ENCODE measurements around the gene ARHGAP44. TPM values are rescaled to one million over a fixed set of nuclear protein-coding genes. Genes with fewer than 3 reads are reported as not detected.
A peak's percentile ranks its signal among the peaks of the same experiment; 100 is the strongest.

The ARHGAP44 gene
- total RNA-seq, 8 experiments from 2014 or later, result 0.76 to 19.1 (median 6.2) TPM

DNA sequence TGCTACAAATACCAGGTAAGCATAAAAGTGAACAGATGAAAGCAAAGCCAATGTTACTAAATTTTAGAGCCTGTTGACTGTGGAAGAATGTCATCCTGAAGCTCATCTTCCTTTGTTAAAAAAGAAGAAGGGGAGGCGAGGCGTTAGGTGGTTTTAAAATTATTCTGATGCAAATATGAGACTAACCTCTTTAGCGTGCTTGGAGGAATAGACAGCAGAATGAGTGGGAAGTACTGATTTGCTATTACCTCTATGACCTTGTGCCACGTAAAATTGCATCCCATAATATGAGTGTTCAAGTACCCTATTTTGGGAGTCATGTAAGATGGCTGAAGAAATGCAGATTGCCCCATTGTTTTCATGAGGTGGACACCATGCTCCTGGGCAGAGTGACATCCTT is 132.8 kb downstream of the ARHGAP44 start:
- Histone ChIP-seq H3K4me1 (replicated peaks in 1 of 2) (no peaks in the 10 kb centered on the region), H3K4me3 (no peak overlapping the region), H3K27ac (no peak overlapping the region)
- in situ Hi-C loops (cut with MboI; ENCODE audit: low pct_unique_long_range_greater_than_20kb in 2 of 9, low sequenced_read_pairs in 9 of 9, unreplicated experiment in 9 of 9), result no loop called here
- 25 to 100% (median 81%) methylated on average over 1 to 4 of the region's 4 CpGs; no CpG with 5 or more reads in 1 of the 10 experiments for WGBS, 10 experiments
- no peak for ATAC-seq (replicated peaks in 6 of 8)

GRCh38 chr17:12924614-12925013 is 135.3 kb downstream of the ARHGAP44 start:
- WGBS, 10 experiments, result 64 to 100% (median 100%) methylated on average over 1 to 2 of the region's 2 CpGs; no CpG with 5 or more reads in 3 of the 10 experiments
- in situ Hi-C loops (cut with MboI; ENCODE audit: low pct_unique_long_range_greater_than_20kb in 2 of 9, low sequenced_read_pairs in 9 of 9, unreplicated experiment in 9 of 9), result no loop called here
- no peak for ATAC-seq (replicated peaks in 6 of 8)
- Histone ChIP-seq H3K4me1 (replicated peaks in 1 of 2) (no peaks in the 10 kb centered on the region), H3K4me3 (no peak overlapping the region), H3K27ac (no peak overlapping the region)

GRCh38 chr17:12927001-12927400 is 137.7 kb downstream of the ARHGAP44 start:
- no peaks in the 10 kb centered on the region for H3K4me1 ChIP-seq (replicated peaks in 1 of 2)
- no peak for ATAC-seq (replicated peaks in 6 of 8)
- WGBS, 10 experiments, result 13 to 100% (median 40%) methylated on average over 1 of the region's 1 CpG; no CpG with 5 or more reads in 1 of the 10 experiments
- no peak overlapping the region for H3K27ac ChIP-seq
- in situ Hi-C loops (cut with MboI; ENCODE audit: low pct_unique_long_range_greater_than_20kb in 2 of 9, low sequenced_read_pairs in 9 of 9, unreplicated experiment in 9 of 9), result no loop called here
- no peak overlapping the region for H3K4me3 ChIP-seq

- ATAC-seq (replicated peaks in 6 of 8), result no peak
- H3K4me3 ChIP-seq, result no peak overlapping the region
- in situ Hi-C loops (cut with MboI; ENCODE audit: low pct_unique_long_range_greater_than_20kb in 2 of 9, low sequenced_read_pairs in 9 of 9, unreplicated experiment in 9 of 9), result no loop called here
Observed at GRCh38 chr17:12927541-12928425, 138.5 kb downstream of the ARHGAP44 start.

DNA sequence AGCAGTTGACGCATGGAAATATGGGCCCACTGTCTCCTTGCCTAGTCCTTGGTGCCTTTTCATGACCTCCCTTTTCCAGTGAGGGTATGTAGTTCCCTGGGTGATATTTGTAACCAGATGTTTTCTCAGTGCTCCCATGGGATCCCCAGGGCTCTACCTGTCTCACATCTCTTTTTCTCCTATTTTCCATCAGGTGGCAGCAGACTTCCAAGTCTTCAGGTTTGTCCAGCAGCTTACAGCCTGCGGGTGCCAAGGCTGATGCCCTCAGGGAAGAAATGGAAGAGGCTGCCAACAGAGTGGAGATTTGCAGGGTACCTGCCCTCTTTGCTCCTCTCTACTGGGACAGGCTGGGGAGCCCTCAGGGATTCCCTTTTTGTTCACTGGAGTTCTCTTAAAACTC is 139.4 kb downstream of the ARHGAP44 start:
- peak in 4 of 8 experiments; percentile 39 to 62 (median 40) for ATAC-seq (replicated peaks in 6 of 8)

More at GRCh38 chr17:12927541-12928425, 138.5 kb downstream of the ARHGAP44 start:
- H3K4me1 ChIP-seq (replicated peaks in 1 of 2), result no peaks in the 10 kb centered on the region
- WGBS, 10 experiments, result 0 to 100% (median 83%) methylated on average over 1 to 5 of the region's 5 CpGs
- H3K27ac ChIP-seq, result no peak overlapping the region

DNA sequence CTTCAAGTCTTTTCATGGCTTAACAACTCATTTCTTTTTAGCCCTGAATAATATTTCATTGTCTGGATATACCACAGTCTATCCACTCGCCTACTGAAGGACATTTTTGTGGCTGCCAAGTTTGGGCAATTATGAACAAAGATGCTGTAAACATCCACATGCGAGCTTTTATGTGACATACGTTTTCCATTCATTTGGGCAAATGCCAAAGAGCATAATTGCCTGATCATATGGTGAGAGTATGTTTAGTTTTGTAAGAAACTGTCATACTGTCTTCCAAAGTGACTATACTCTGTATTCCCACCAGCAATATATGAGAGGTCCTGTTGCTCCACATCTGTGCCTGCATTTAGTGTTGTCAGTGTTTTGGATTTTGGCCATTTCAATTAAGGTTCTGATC is 147.2 kb downstream of the ARHGAP44 start:
- no peak overlapping the region for H3K4me3 ChIP-seq
- no peaks in the 10 kb centered on the region for H3K4me1 ChIP-seq (replicated peaks in 1 of 2)
- WGBS, 10 experiments, result 0 to 100% (median 38%) methylated on average over 1 to 3 of the region's 3 CpGs; no CpG with 5 or more reads in 2 of the 10 experiments
- no peak overlapping the region for H3K27ac ChIP-seq
- ATAC-seq (replicated peaks in 6 of 8), result no peak
- in situ Hi-C loops (cut with MboI; ENCODE audit: low pct_unique_long_range_greater_than_20kb in 2 of 9, low sequenced_read_pairs in 9 of 9, unreplicated experiment in 9 of 9), result no loop called here

More for the DNA sequence above, 139.4 kb downstream of the ARHGAP44 start:
- no peaks in the 10 kb centered on the region for H3K4me1 ChIP-seq (replicated peaks in 1 of 2)
- H3K27ac ChIP-seq, result no peak overlapping the region
- H3K4me3 ChIP-seq, result no peak overlapping the region
- in situ Hi-C loops (cut with MboI; ENCODE audit: low pct_unique_long_range_greater_than_20kb in 2 of 9, low sequenced_read_pairs in 9 of 9, unreplicated experiment in 9 of 9), result no loop called here
- WGBS, 10 experiments, result 0 to 100% (median 92%) methylated on average over 1 to 2 of the region's 2 CpGs; no CpG with 5 or more reads in 4 of the 10 experiments

GRCh38 chr17:12940699-12941098 is 151.4 kb downstream of the ARHGAP44 start:
- no peak overlapping the region for H3K27ac ChIP-seq
- no peaks in the 10 kb centered on the region for H3K4me1 ChIP-seq (replicated peaks in 1 of 2)
- no peak overlapping the region for H3K4me3 ChIP-seq
- 17 to 100% (median 78%) methylated on average over 1 to 2 of the region's 2 CpGs; no CpG with 5 or more reads in 2 of the 10 experiments for WGBS, 10 experiments
- no peak for ATAC-seq (replicated peaks in 6 of 8)
- in situ Hi-C loops (cut with MboI; ENCODE audit: low pct_unique_long_range_greater_than_20kb in 2 of 9, low sequenced_read_pairs in 9 of 9, unreplicated experiment in 9 of 9), result no loop called here

DNA sequence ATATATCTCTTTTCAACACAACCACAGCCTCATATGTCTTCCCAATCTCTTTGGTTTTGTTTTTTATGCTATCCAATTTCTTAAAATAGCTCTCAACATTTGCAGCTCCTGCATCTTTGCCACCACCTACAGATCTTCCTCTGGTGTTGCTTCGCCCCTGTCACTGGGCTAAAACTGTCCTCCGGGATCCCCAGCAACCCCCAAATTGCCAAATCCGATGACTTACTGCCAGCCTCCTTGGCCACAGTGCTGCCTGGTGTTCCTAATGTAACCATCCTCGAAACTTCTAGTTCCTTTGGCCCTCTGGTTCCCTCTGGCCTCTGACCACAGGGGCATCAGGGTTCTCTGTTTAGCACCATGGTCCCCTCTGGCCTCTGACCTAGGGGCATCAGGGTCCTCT is 157.7 kb downstream of the ARHGAP44 start:
- no peak for ATAC-seq (replicated peaks in 6 of 8)

DNA sequence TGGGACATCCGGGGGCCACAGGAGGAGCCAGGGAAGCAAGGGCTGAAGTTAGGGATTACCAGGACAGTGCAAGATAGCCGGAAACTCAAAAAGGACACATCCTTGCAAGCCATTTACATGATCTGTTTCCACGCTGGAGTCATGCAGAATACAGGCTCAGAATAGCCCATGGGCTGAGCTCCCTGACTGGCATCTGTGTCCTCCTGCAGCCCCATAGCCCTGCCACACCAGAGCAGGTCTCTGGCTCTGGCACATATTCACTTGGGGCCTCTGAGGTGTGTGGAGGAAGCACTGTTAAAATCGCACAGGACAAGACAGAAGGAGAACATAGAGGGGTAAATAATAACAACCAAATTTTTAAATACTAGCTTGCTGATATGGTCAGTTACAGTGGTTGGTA is 162.7 kb downstream of the ARHGAP44 start:
- in situ Hi-C loops (cut with MboI; ENCODE audit: low pct_unique_long_range_greater_than_20kb in 2 of 9, low sequenced_read_pairs in 9 of 9, unreplicated experiment in 9 of 9), result no loop called here
- Histone ChIP-seq H3K4me1 (replicated peaks in 1 of 2) (no peaks in the 10 kb centered on the region), H3K4me3 (no peak overlapping the region), H3K27ac (no peak overlapping the region)
- WGBS, 10 experiments, result 18 to 100% (median 100%) methylated on average over 1 to 3 of the region's 4 CpGs; no CpG with 5 or more reads in 4 of the 10 experiments
- no peak for ATAC-seq (replicated peaks in 6 of 8)

More for the DNA sequence above, 157.7 kb downstream of the ARHGAP44 start:
- WGBS, 10 experiments, result 33 to 100% (median 97%) methylated on average over 1 to 4 of the region's 4 CpGs; no CpG with 5 or more reads in 2 of the 10 experiments
- Histone ChIP-seq H3K27ac (no peak overlapping the region), H3K4me1 (replicated peaks in 1 of 2) (no peaks in the 10 kb centered on the region), H3K4me3 (no peak overlapping the region)
- in situ Hi-C loops (cut with MboI; ENCODE audit: low pct_unique_long_range_greater_than_20kb in 2 of 9, low sequenced_read_pairs in 9 of 9, unreplicated experiment in 9 of 9), result no loop called here

GRCh38 chr17:12953156-12953555 is 163.9 kb downstream of the ARHGAP44 start:
- no peak overlapping the region for H3K27ac ChIP-seq
- H3K4me3 ChIP-seq, result no peak overlapping the region
- H3K4me1 ChIP-seq (replicated peaks in 1 of 2), result no peaks in the 10 kb centered on the region
- no peak for ATAC-seq (replicated peaks in 6 of 8)
- 70 to 100% (median 93%) methylated on average over 1 to 8 of the region's 13 CpGs; no CpG with 5 or more reads in 1 of the 10 experiments for WGBS, 10 experiments
- in situ Hi-C loops (cut with MboI; ENCODE audit: low pct_unique_long_range_greater_than_20kb in 2 of 9, low sequenced_read_pairs in 9 of 9, unreplicated experiment in 9 of 9), result no loop called here

DNA sequence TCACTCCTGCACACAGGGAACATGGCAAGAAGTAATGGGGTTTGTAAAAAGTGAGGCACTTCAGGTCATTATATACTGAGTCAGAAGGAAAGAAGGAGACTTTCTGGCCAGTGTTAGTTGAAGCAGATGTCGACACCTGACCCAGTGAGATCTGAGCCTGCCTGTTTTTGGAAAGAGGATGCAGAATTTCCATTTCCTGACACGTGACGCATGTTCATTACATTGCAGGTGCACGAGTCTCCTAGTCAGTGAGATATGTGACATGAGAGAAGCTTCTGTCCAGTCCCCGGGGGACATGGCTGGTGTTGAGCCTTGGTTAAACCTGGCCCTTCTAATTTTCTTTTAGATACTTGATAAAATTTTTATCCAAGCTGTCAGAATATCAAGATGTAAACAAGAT is 166.2 kb downstream of the ARHGAP44 start:
- 40 to 100% (median 83%) methylated on average over 1 to 5 of the region's 5 CpGs; no CpG with 5 or more reads in 5 of the 10 experiments for whole genome bisulfite sequencing, 10 experiments
- Histone ChIP-seq H3K27ac (no peak overlapping the region), H3K4me3 (no peak overlapping the region), H3K4me1 (replicated peaks in 1 of 2) (no peaks in the 10 kb centered on the region)
- in situ Hi-C loops (cut with MboI; ENCODE audit: low pct_unique_long_range_greater_than_20kb in 2 of 9, low sequenced_read_pairs in 9 of 9, unreplicated experiment in 9 of 9), result no loop called here
- ATAC-seq (replicated peaks in 6 of 8), result no peak

DNA sequence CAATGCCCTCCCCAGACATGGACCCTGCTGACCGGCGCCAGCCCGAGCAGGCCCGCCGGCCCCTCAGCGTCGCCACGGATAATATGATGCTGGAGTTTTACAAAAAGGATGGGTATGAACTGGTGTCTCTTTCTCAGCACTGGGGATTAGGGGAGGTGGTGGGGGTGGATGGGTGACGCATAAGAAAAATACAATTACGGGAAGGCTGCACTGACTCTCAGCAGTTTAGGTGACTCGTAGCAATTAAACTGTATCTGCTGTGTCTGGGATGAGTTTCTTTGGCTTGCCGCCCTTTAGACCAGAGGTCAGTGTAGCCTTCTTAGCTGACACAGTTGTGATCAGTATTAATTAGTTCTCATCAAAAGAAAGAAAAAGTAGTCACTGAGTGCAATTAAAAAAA is 169.5 kb downstream of the ARHGAP44 start:
- in situ Hi-C loops (cut with MboI; ENCODE audit: low pct_unique_long_range_greater_than_20kb in 2 of 9, low sequenced_read_pairs in 9 of 9, unreplicated experiment in 9 of 9), result no loop called here
- no peaks in the 10 kb centered on the region for H3K4me1 ChIP-seq (replicated peaks in 1 of 2)
- H3K27ac ChIP-seq, result no peak overlapping the region
- no peak for ATAC-seq (replicated peaks in 6 of 8)
- no peak overlapping the region for H3K4me3 ChIP-seq
- WGBS, 10 experiments, result 40 to 100% (median 93%) methylated on average over 1 to 8 of the region's 12 CpGs; no CpG with 5 or more reads in 6 of the 10 experiments

GRCh38 chr17:12959441-12959840 is 170.1 kb downstream of the ARHGAP44 start:
- H3K27ac ChIP-seq, result no peak overlapping the region
- ATAC-seq (replicated peaks in 6 of 8), result no peak
- no peak overlapping the region for H3K4me3 ChIP-seq
- no peaks in the 10 kb centered on the region for H3K4me1 ChIP-seq (replicated peaks in 1 of 2)
- in situ Hi-C loops (cut with MboI; ENCODE audit: low pct_unique_long_range_greater_than_20kb in 2 of 9, low sequenced_read_pairs in 9 of 9, unreplicated experiment in 9 of 9), result no loop called here
- WGBS, 10 experiments, result 51 to 92% (median 85%) methylated on average over 2 to 8 of the region's 8 CpGs; no CpG with 5 or more reads in 2 of the 10 experiments
